Measurements from ENCODE around the gene CD207. TPM values are rescaled to one million over a fixed set of nuclear protein-coding genes. Genes with fewer than 3 reads are reported as not detected.

The CD207 gene
- total and polyA plus RNA-seq, 2 of the 8 experiments (the other 6 are each of a cell fraction or from before 2014, with no cell fraction given) = not detected

GRCh38 chr2:70870790-70871189, 35.2 kb upstream of the CD207 start (continued):
- TF ChIP-seq TCF12 (IDR thresholded peaks at IDR 0.05; ENCODE audit: low read depth, low read length) (no peak), SUZ12 (IDR thresholded peaks at IDR 0.05; ENCODE audit: low read length) (no peak), JUND (IDR thresholded peaks at IDR 0.05; ENCODE audit: low read length) (no peak), TAF7 (optimal IDR thresholded peaks at IDR 0.05; ENCODE audit: borderline replicate concordance, low read depth, low read length) (no peak), HDAC2 (IDR thresholded peaks at IDR 0.05; ENCODE audit: borderline replicate concordance in 1 of 2, low read depth in 2 of 2, low read length in 2 of 2) (no peak)

Measured in H1 (cell line).